Skeletal muscle tissue (tissue), 4 donors: Measurements from ENCODE around the gene WFDC8. TPM values are rescaled to one million over a fixed set of nuclear protein-coding genes. Genes with fewer than 3 reads are reported as not detected.

Experiments used
- H3K27ac ChIP-seq: one replicate; pipeline ENCODE4 v1.7.0; 2013; ENCODE audit warnings: mild to moderate bottlenecking, low read depth, low read length, inconsistent platforms
- H3K27me3 ChIP-seq, 3 donors: one replicate each; pipeline ENCODE4 v1.7.0; 2013; ENCODE audit warnings: low read length in 3 of 3; ENCODE audit not compliant: control insufficient read depth in 3 of 3, insufficient read depth in 3 of 3
- H3K36me3 ChIP-seq, 3 donors: one replicate each; pipeline ENCODE4 v1.7.0; 2013; ENCODE audit warnings: low read length in 3 of 3; ENCODE audit not compliant: control insufficient read depth in 3 of 3, insufficient read depth in 3 of 3
- H3K4me1 ChIP-seq, 3 donors: one replicate each; pipeline ENCODE4 v1.7.0; 2013; ENCODE audit warnings: low read length in 3 of 3, mild to moderate bottlenecking in 3 of 3; ENCODE audit not compliant: control insufficient read depth in 3 of 3, insufficient read depth in 3 of 3
- H3K4me3 ChIP-seq, 3 donors: one replicate each; pipeline ENCODE4 v1.7.0; 2013; ENCODE audit warnings: low read length in 3 of 3
- H3K9ac ChIP-seq, 3 donors: one replicate each; pipeline ENCODE4 v1.7.0; 2013; ENCODE audit warnings: low read length in 3 of 3, mild to moderate bottlenecking in 3 of 3, moderate library complexity in 2 of 3, low read depth in 1 of 3
- H3K9me3 ChIP-seq, 3 donors: one replicate each; pipeline ENCODE4 v1.7.0; 2013; ENCODE audit warnings: low read length in 3 of 3; ENCODE audit not compliant: control insufficient read depth in 3 of 3
- total RNA-seq: library from RNA; depleted of rRNA; stranded (reverse); fragments of >200 nt; gene quantifications from one replicate; pipeline ENCODE4 v1.2.3, GENCODE V29; 2014
- donor health status: Osteomylitis.

Gene WFDC8
- not detected for total RNA-seq

DNA sequence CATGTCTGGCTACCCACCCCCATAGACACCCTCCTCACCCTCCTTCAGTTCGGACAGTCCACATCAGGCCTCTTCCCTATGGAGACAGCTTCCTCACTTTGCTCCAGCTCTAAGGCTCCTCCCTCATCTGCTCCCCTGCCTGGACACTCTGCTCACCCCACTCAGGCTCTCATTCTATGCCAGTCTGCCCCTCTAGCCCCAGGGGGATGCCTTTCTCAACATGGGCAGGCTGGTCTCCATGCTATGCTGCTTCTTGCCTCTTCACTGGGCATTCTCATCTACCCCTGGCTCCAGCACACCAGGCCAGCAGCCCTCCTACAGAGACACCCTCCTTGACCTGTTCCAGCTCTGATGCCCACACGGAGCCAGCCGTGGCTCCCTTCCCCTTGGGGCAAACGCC is at the start of gene WFDC8:
Gene WFDC8, minus strand, starts transcription at position 101 of the 400 bp plus-strand sequence. Its CDS starts 37 bp downstream, at position 64.
- Histone ChIP-seq H3K9ac (no peak within 1 kb of the TSS), H3K9me3 (no peaks in the 10 kb centered on the region), H3K36me3 (no peaks in the 10 kb centered on the region), H3K4me3 (no peak within 1 kb of the TSS), H3K27ac (no peak within 1 kb of the TSS), H3K4me1 (no peaks in the 10 kb centered on the region), H3K27me3 (peaks cover 0 to 14% (median 8%) of the 10 kb centered on the region in 3 donors)

DNA sequence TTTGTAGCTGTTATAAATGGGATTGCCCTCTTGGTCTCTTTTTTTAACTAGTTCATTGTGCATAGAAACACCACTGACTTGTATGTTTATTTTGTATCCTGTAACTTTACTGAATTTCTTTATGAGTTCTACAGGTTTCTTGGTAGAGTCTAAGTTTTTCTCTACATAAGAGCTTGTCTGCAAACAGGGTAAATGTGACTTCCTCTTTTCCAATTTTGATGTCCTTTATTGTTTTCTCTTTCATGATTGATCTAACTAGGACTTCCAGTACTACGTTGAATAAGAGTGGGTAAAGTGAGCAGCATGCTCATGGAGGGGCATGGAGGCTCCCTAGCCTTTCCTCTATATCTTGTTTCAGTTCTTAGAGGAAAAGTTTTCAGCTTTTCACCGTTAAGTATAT is 47.5 kb upstream of the WFDC8 start:
- Histone ChIP-seq H3K4me3 (no peak overlapping the region), H3K27ac (no peak overlapping the region), H3K9ac (no peak overlapping the region), H3K9me3 (peaks cover 0 to 2% (median 0%) of the 10 kb centered on the region in 3 donors), H3K27me3 (peaks cover 0 to 6% (median 0%) of the 10 kb centered on the region in 3 donors), H3K4me1 (no peaks in the 10 kb centered on the region), H3K36me3 (no peaks in the 10 kb centered on the region)

DNA sequence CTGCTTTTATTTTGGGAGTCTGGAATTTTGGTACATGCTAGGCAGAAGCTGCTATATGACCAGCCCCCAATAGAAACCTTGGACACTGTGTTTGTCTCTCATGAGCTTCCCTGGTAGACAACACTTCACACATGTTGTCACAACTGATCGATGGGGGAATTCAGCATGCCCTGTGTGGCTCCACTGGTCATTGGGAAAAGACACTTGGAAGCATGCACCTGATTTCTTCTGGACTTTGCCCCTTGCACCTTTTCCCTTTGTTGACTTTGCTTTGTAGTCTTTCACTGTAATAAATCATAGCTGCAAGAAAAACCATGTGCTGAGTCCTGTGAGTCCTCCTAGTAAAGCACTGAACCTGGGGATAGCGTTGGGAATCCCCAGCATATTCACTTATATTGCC is 42.5 kb upstream of the WFDC8 start:
- Histone ChIP-seq H3K9ac (no peak overlapping the region), H3K27ac (no peak overlapping the region), H3K27me3 (no peaks in the 10 kb centered on the region), H3K4me1 (no peaks in the 10 kb centered on the region), H3K9me3 (peaks cover 0 to 2% (median 0%) of the 10 kb centered on the region in 3 donors), H3K36me3 (no peaks in the 10 kb centered on the region), H3K4me3 (no peak overlapping the region)

DNA sequence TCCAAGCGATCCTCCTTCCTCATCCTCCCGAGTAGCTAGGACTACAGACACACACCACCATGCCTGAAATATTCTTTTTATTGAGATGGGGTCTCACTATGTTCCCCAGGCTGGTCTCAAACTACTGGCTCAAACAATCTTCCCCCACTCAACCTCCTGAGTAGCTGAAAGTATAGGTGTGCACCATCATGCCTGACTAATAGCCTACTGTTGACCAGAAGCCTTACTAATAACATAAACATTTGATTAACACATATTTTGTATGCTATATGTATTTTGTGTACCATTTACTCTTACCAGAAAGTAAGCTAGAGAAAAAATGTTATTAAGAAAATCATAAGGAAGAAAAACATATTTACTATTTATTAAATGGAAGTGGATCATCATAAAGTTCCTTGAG is 38.5 kb upstream of the WFDC8 start:
- Histone ChIP-seq H3K4me1 (no peaks in the 10 kb centered on the region), H3K9me3 (no peaks in the 10 kb centered on the region), H3K4me3 (no peak overlapping the region), H3K27ac (no peak overlapping the region), H3K9ac (no peak overlapping the region), H3K27me3 (no peaks in the 10 kb centered on the region), H3K36me3 (no peaks in the 10 kb centered on the region)

DNA sequence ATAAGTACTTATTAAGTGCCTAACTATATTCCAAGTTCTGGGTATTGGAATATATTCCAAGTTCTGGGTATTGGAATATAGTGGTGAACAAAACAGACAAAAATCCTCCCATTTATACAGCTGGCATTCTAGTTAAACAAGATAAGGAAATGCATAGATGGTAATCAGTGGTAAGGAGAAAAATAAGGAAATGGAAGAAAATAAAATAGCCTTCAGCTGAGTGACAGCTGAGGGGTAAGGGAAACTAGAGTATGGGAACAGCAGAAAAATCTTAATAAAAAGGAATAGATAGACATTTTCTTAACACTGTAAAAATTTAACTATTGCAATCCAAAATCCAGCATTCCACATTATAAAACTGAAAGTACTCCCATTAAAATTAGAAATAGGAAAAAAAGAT is 33.2 kb upstream of the WFDC8 start:
- H3K36me3 ChIP-seq: no peaks in the 10 kb centered on the region
- no peak overlapping the region for H3K9ac ChIP-seq
- no peaks in the 10 kb centered on the region for H3K4me1 ChIP-seq
- no peak overlapping the region for H3K27ac ChIP-seq
- no peaks in the 10 kb centered on the region for H3K27me3 ChIP-seq
- H3K9me3 ChIP-seq: no peaks in the 10 kb centered on the region
- H3K4me3 ChIP-seq: no peak overlapping the region

DNA sequence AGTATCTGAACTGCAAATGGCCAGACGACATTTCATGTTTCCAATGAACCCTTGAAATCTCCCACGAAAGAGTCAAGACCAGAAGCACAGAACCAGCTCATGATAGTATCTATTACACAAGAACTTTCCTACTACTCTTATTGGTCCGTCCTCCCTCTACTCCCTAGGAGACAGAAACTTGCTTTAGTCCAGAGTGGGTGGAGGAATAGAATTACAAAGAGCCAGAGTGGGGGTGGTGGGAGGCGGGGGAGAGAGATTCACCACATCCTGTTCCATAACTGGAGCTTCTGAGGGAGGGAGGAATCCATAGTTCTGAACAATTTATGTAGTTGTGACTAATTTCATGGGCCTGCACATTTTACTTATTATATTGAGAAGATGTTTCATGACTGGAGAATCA is 32.0 kb upstream of the WFDC8 start:
- Histone ChIP-seq H3K4me1 (no peaks in the 10 kb centered on the region), H3K4me3 (no peak overlapping the region), H3K27me3 (no peaks in the 10 kb centered on the region), H3K27ac (no peak overlapping the region), H3K9ac (no peak overlapping the region), H3K9me3 (peaks cover 0 to 3% (median 0%) of the 10 kb centered on the region in 3 donors), H3K36me3 (no peaks in the 10 kb centered on the region)

DNA sequence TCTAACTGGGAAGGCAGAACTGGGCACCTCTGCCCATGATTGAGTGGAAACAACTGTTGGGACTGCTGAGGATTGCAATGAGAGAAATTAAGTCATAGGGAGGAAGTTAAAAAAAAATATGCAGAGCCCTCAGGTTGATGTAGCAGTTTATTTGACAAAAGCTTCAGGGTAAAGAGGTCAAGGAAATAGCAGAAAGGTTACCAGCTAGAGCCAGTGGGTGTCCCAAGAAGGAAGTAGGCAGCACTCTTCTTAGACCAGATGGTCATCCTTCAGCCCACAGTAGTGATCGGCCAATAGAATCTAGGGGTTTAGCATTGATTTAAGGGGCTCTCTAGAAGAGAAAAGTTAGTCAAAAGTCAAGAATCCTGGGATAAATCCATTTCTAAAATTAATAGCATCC is 28.7 kb upstream of the WFDC8 start:
- no peaks in the 10 kb centered on the region for H3K4me1 ChIP-seq
- H3K9ac ChIP-seq: no peak overlapping the region
- H3K27me3 ChIP-seq: no peaks in the 10 kb centered on the region
- no peak overlapping the region for H3K4me3 ChIP-seq
- H3K36me3 ChIP-seq: no peaks in the 10 kb centered on the region
- H3K9me3 ChIP-seq: peaks cover 0 to 3% (median 0%) of the 10 kb centered on the region in 3 donors
- H3K27ac ChIP-seq: no peak overlapping the region

DNA sequence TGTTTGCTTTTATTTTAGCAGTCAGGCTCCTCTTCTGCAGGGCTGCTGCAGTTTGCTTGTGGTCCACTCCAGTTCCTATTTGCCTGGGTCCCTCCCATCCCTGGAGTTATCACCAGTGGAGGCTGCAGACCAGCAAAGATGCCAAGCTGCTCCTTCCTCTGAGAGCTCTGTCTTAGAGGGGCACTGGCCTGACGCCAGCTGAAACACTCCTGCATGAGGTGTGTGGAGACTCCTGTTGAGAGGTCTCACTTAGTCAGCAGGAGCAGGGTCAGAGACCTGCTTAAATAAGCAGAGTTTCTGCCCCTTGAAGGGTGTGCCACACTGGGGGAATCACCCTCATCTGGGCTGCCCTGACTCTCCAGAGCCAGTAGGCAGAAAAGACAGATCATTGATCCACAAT is 16.2 kb upstream of the WFDC8 start:
- no peak overlapping the region for H3K9ac ChIP-seq
- H3K27me3 ChIP-seq: peaks cover 0 to 8% (median 0%) of the 10 kb centered on the region in 3 donors
- H3K4me1 ChIP-seq: no peaks in the 10 kb centered on the region
- no peak overlapping the region for H3K27ac ChIP-seq
- no peaks in the 10 kb centered on the region for H3K36me3 ChIP-seq
- no peak overlapping the region for H3K4me3 ChIP-seq
- no peaks in the 10 kb centered on the region for H3K9me3 ChIP-seq

DNA sequence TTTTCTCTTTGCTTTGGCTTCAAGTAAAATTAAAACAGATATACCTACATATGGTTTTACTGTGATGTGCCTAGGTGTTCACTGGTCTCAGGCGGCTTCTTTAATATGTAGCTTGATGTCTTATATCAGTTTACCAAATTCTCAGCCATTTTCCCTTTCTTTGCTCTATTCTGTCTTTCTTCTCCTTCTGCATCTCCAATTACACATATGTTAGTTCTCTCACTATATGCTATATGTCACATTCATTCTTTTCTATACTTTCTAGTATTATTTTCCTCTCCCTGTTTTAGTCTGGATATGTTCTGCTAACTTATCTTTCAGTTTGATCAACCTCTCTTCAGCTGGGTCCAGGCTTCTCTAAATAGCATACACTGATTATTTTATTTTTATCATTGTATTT is 14.4 kb upstream of the WFDC8 start:
- peaks cover 0 to 6% (median 0%) of the 10 kb centered on the region in 3 donors for H3K27me3 ChIP-seq
- H3K27ac ChIP-seq: no peak overlapping the region
- no peaks in the 10 kb centered on the region for H3K36me3 ChIP-seq
- no peaks in the 10 kb centered on the region for H3K9me3 ChIP-seq
- no peak overlapping the region for H3K4me3 ChIP-seq
- H3K9ac ChIP-seq: no peak overlapping the region
- no peaks in the 10 kb centered on the region for H3K4me1 ChIP-seq

DNA sequence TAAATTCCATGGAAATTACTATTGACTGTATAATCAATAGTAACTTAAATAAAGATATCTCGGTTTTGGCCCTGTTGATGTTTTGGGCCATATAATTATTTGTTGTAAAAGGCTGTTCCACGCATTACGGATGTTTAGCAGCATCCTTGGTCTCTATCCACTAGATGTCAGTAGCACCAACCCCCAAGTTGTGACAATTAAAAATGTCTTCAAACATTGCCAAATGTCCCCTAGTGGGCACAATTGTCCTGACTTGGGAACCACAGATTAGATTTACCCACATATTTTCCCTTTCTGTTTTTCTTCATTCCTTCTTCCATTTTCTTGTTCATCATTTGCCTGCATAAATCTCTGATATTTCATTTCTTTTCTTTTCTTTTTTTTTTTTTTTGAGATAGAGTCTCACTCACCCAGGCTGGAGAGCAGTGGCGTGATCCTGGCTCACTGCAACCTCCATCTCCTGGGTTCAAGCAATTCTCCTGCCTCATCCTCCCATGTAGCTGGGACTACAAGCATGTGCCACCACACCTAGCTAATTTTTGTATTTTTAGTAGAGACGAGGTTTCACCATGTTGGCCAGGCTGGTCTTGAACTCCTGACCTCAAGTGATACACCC is 13.6 kb upstream of the WFDC8 start:
- Histone ChIP-seq H3K4me3 (no peak overlapping the region), H3K27ac (no peak overlapping the region), H3K9ac (no peak overlapping the region), H3K27me3 (peaks cover 0 to 1% (median 0%) of the 10 kb centered on the region in 3 donors), H3K36me3 (no peaks in the 10 kb centered on the region), H3K4me1 (no peaks in the 10 kb centered on the region), H3K9me3 (no peaks in the 10 kb centered on the region)
